GM19193 (cell line): ENCODE results near the gene SENP5.

ENCODE experiments used
- POLR2A ChIP-seq: IDR thresholded peaks from 4 replicates; pipeline ENCODE4 v1.6.1; 2011; ENCODE audit not compliant: insufficient read depth, insufficient read length; ENCODE audit errors: extremely low read depth

The SENP5 gene

DNA sequence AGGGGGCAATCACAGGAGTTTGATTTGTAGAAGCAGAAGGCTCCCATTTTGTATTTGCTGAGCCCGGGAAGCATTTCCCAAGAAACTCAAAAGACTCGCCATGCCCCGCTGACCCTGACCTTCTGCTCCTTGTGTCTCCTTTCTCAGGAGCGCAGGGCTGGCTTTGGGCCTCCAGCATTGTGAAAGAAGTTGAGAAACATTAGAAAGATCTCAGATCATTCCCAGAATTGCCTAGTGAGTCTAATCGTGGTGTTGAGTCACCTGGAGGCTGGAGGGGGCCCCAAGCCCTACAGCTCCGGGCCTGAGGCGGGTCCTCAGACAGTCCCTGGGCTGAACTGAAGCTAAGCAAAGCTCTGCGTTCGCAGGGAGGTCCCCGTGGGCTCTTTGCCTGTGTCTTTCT lies 111.8 kb downstream of the SENP5 start:
- no peak for TF ChIP-seq POLR2A

- TF ChIP-seq POLR2A: no peak
Measured at GRCh38 chr3:196981657-196982056, 113.9 kb downstream of the SENP5 start.

GRCh38 chr3:196983186-196983585 lies 115.5 kb downstream of the SENP5 start:
- TF ChIP-seq POLR2A: no peak
